Occipital lobe (tissue), 2 donors: ENCODE results near the gene ANKRD24. TPM values are rescaled to one million over a fixed set of nuclear protein-coding genes. Genes with fewer than 3 reads are reported as not detected.
A peak's percentile ranks its signal among the peaks of the same experiment; 100 is the strongest.
"Not testable (repeated sequence)": the region's sequence is repeated elsewhere in the genome, so short reads cannot be mapped to it uniquely, and the experiment has no call there.

Experiments used
- DNase-seq: peaks from one replicate; lab custom pipeline; 2025; lab: John Stamatoyannopoulos, UW
- total RNA-seq: library from RNA; depleted of rRNA; stranded (reverse); fragments of >200 nt; gene quantifications from one replicate; pipeline ENCODE4 v1.2.3, GENCODE V29; 2014

Gene ANKRD24
- total RNA-seq, 1 donor from 2014 or later, result 16.4 TPM

GRCh38 chr19:4173479-4174212, 8.8 kb upstream of the ANKRD24 start:
- DNase-seq, result no peak

- DNase-seq, result no peak
Measured at GRCh38 chr19:4174213-4174894, 8.1 kb upstream of the ANKRD24 start.

GRCh38 chr19:4174895-4175668, 7.4 kb upstream of the ANKRD24 start:
- DNase-seq, result no peak

GRCh38 chr19:4175669-4175931, 6.9 kb upstream of the ANKRD24 start:
- DNase-seq, result no peak

- no peak for DNase-seq
Measured at GRCh38 chr19:4177146-4177545, 5.3 kb upstream of the ANKRD24 start.

- no peak for DNase-seq
Measured at GRCh38 chr19:4178990-4179389, 3.5 kb upstream of the ANKRD24 start.

GRCh38 chr19:4181053-4181508, 1.4 kb upstream of the ANKRD24 start:
- no peak for DNase-seq

- peak; percentile 50 for DNase-seq
Measured at GRCh38 chr19:4183967-4184717, 1.7 kb downstream of the ANKRD24 start.

- no peak for DNase-seq
Measured at GRCh38 chr19:4184718-4185352, 2.3 kb downstream of the ANKRD24 start.

- DNase-seq, result no peak
Measured at GRCh38 chr19:4185413-4186086, 3.1 kb downstream of the ANKRD24 start.

- DNase-seq, result peak; percentile 58
Measured at GRCh38 chr19:4186087-4186993, 3.9 kb downstream of the ANKRD24 start.

GRCh38 chr19:4187313-4188122, 5.0 kb downstream of the ANKRD24 start:
- no peak for DNase-seq

- no peak for DNase-seq
Measured at GRCh38 chr19:4189641-4190040, 7.2 kb downstream of the ANKRD24 start.

- DNase-seq, result not testable (repeated sequence)
Measured at GRCh38 chr19:4192537-4192936, 10.0 kb downstream of the ANKRD24 start.

GRCh38 chr19:4194353-4194752, 11.9 kb downstream of the ANKRD24 start:
- DNase-seq, result peak; percentile 34

GRCh38 chr19:4196009-4196408, 13.5 kb downstream of the ANKRD24 start:
- DNase-seq, result no peak

GRCh38 chr19:4196587-4197148, 14.2 kb downstream of the ANKRD24 start:
- DNase-seq, result no peak

GRCh38 chr19:4197228-4197624, 14.7 kb downstream of the ANKRD24 start:
- no peak for DNase-seq
